GM19468 (cell line): ENCODE results near the gene HPDL.
"Not testable (repeated sequence)": the region's sequence is repeated elsewhere in the genome, so short reads cannot be mapped to it uniquely, and the experiment has no call there.

Experiments
- ATAC-seq: cut with Tn5 transposase; IDR thresholded peaks from one replicate; pipeline ENCODE4 v1.9.1; 2021; ENCODE audit warnings: mild to moderate bottlenecking, moderate library complexity, moderate number of reproducible peaks; ENCODE audit not compliant: unreplicated experiment; ENCODE audit errors: extremely low read depth

HPDL gene

GRCh38 chr1:45326627-45327623, at the start of gene HPDL:
Gene HPDL (plus strand): TSS chr1:45326895. CDS start chr1:45327149, 254 bp downstream.
- no peak for ATAC-seq

GRCh38 chr1:45282351-45282750, 44.3 kb upstream of the HPDL start:
- no peak for ATAC-seq

- ATAC-seq: not testable (repeated sequence)
Observed at GRCh38 chr1:45284858-45285257, 41.8 kb upstream of the HPDL start.

- ATAC-seq: not testable (repeated sequence)
Observed at GRCh38 chr1:45286521-45286920, 40.2 kb upstream of the HPDL start.

- ATAC-seq: not testable (repeated sequence)
Observed at GRCh38 chr1:45291002-45291401, 35.7 kb upstream of the HPDL start.

GRCh38 chr1:45291716-45292115, 35.0 kb upstream of the HPDL start:
- ATAC-seq: no peak

- no peak for ATAC-seq
Observed at GRCh38 chr1:45297666-45298356, 28.9 kb upstream of the HPDL start.

- no peak for ATAC-seq
Observed at GRCh38 chr1:45299296-45299695, 27.4 kb upstream of the HPDL start.

GRCh38 chr1:45299981-45300668, 26.6 kb upstream of the HPDL start:
- ATAC-seq: no peak

GRCh38 chr1:45300669-45300997, 26.1 kb upstream of the HPDL start:
- no peak for ATAC-seq

- no peak for ATAC-seq
Observed at GRCh38 chr1:45302505-45303150, 24.1 kb upstream of the HPDL start.

- ATAC-seq: peak; percentile 20
Observed at GRCh38 chr1:45303520-45304310, 23.0 kb upstream of the HPDL start.

- no peak for ATAC-seq
Observed at GRCh38 chr1:45304311-45305081, 22.2 kb upstream of the HPDL start.

GRCh38 chr1:45305231-45305630, 21.5 kb upstream of the HPDL start:
- ATAC-seq: no peak

- no peak for ATAC-seq
Observed at GRCh38 chr1:45306319-45306718, 20.4 kb upstream of the HPDL start.

- no peak for ATAC-seq
Observed at GRCh38 chr1:45306905-45307304, 19.8 kb upstream of the HPDL start.

- ATAC-seq: no peak
Observed at GRCh38 chr1:45314266-45314665, 12.4 kb upstream of the HPDL start.

GRCh38 chr1:45317166-45317565, 9.5 kb upstream of the HPDL start:
- no peak for ATAC-seq

- no peak for ATAC-seq
Observed at GRCh38 chr1:45319761-45320160, 6.9 kb upstream of the HPDL start.
